ENCODE results near the gene MKLN1.
"Not testable (repeated sequence)": the region's sequence is repeated elsewhere in the genome, so short reads cannot be mapped to it uniquely, and the experiment has no call there.

MKLN1 gene

GRCh38 chr7:131388126-131388525, 60.5 kb downstream of the MKLN1 start:
- in situ Hi-C loops (cut with MboI; ENCODE audit: low sequenced_read_pairs), result no loop called here

- in situ Hi-C loops (cut with MboI; ENCODE audit: low sequenced_read_pairs), result no loop called here
These were observed 62.6 kb downstream of the MKLN1 start for GRCh38 chr7:131390275-131390674.

GRCh38 chr7:131391145-131391544, 63.5 kb downstream of the MKLN1 start:
- in situ Hi-C loops (cut with MboI; ENCODE audit: low sequenced_read_pairs), result no loop called here

GRCh38 chr7:131400681-131401176, 73.1 kb downstream of the MKLN1 start:
- in situ Hi-C loops (cut with MboI; ENCODE audit: low sequenced_read_pairs), result no loop called here

- in situ Hi-C loops (cut with MboI; ENCODE audit: low sequenced_read_pairs), result no loop called here
These were observed 73.5 kb downstream of the MKLN1 start for GRCh38 chr7:131401194-131401593.

GRCh38 chr7:131403322-131403721, 75.6 kb downstream of the MKLN1 start:
- in situ Hi-C loops (cut with MboI; ENCODE audit: low sequenced_read_pairs), result no loop called here

GRCh38 chr7:131404226-131404911, 76.7 kb downstream of the MKLN1 start:
- in situ Hi-C loops (cut with MboI; ENCODE audit: low sequenced_read_pairs), result no loop called here

- in situ Hi-C loops (cut with MboI; ENCODE audit: low sequenced_read_pairs), result no loop called here
These were observed 81.6 kb downstream of the MKLN1 start for GRCh38 chr7:131409129-131409766.

GRCh38 chr7:131412031-131412430, 84.4 kb downstream of the MKLN1 start:
- in situ Hi-C loops (cut with MboI; ENCODE audit: low sequenced_read_pairs), result no loop called here

GRCh38 chr7:131413711-131414110, 86.0 kb downstream of the MKLN1 start:
- in situ Hi-C loops (cut with MboI; ENCODE audit: low sequenced_read_pairs), result no loop called here

- in situ Hi-C loops (cut with MboI; ENCODE audit: low sequenced_read_pairs), result no loop called here
These were observed 96.6 kb downstream of the MKLN1 start for GRCh38 chr7:131424219-131424822.

GRCh38 chr7:131425992-131426391, 98.3 kb downstream of the MKLN1 start:
- in situ Hi-C loops (cut with MboI; ENCODE audit: low sequenced_read_pairs), result no loop called here

GRCh38 chr7:131430826-131431225, 103.2 kb downstream of the MKLN1 start:
- in situ Hi-C loops (cut with MboI; ENCODE audit: low sequenced_read_pairs), result not testable (repeated sequence)

GRCh38 chr7:131431289-131431688, 103.6 kb downstream of the MKLN1 start:
- in situ Hi-C loops (cut with MboI; ENCODE audit: low sequenced_read_pairs), result no loop called here

GRCh38 chr7:131431756-131432155, 104.1 kb downstream of the MKLN1 start:
- in situ Hi-C loops (cut with MboI; ENCODE audit: low sequenced_read_pairs), result no loop called here

GRCh38 chr7:131436384-131436783, 108.7 kb downstream of the MKLN1 start:
- in situ Hi-C loops (cut with MboI; ENCODE audit: low sequenced_read_pairs), result no loop called here

- in situ Hi-C loops (cut with MboI; ENCODE audit: low sequenced_read_pairs), result no loop called here
These were observed 111.3 kb downstream of the MKLN1 start for GRCh38 chr7:131438969-131439368.

GRCh38 chr7:131443496-131443895, 115.8 kb downstream of the MKLN1 start:
- in situ Hi-C loops (cut with MboI; ENCODE audit: low sequenced_read_pairs), result no loop called here

- in situ Hi-C loops (cut with MboI; ENCODE audit: low sequenced_read_pairs), result no loop called here
These were observed 117.0 kb downstream of the MKLN1 start for GRCh38 chr7:131444683-131445082.

GRCh38 chr7:131449373-131449902, 121.8 kb downstream of the MKLN1 start:
- in situ Hi-C loops (cut with MboI; ENCODE audit: low sequenced_read_pairs), result no loop called here

- in situ Hi-C loops (cut with MboI; ENCODE audit: low sequenced_read_pairs), result no loop called here
These were observed 126.8 kb downstream of the MKLN1 start for GRCh38 chr7:131454498-131454897.

GRCh38 chr7:131455001-131455400, 127.3 kb downstream of the MKLN1 start:
- in situ Hi-C loops (cut with MboI; ENCODE audit: low sequenced_read_pairs), result no loop called here

All from hTERT RPE-1 (cell line).